Measurements from ENCODE around the gene SLC30A4. TPM values are rescaled to one million over a fixed set of nuclear protein-coding genes. Genes with fewer than 3 reads are reported as not detected.

The SLC30A4 gene
- total and polyA plus RNA-seq, 2 of the 8 experiments (the other 6 are each of a cell fraction or from before 2014, with no cell fraction given) = under 0.01 to 0.07 TPM

- TF ChIP-seq, protein P1, sequence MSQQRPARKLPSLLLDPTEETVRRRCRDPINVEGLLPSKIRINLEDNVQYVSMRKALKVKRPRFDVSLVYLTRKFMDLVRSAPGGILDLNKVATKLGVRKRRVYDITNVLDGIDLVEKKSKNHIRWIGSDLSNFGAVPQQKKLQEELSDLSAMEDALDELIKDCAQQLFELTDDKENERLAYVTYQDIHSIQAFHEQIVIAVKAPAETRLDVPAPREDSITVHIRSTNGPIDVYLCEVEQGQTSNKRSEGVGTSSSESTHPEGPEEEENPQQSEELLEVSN (IDR thresholded peaks at IDR 0.05) = no peak
- no peak for TF ChIP-seq CHD7 (IDR thresholded peaks at IDR 0.05; ENCODE audit: insufficient replicate concordance, low read length)
- no peak for TF ChIP-seq BACH1 (IDR thresholded peaks at IDR 0.05; ENCODE audit: low read length)
Measured at GRCh38 chr15:45543051-45543450, 20.5 kb upstream of the SLC30A4 start (continued).

Measured in H1 (cell line).